ENCODE measurements around the gene KCNAB2.

DNA sequence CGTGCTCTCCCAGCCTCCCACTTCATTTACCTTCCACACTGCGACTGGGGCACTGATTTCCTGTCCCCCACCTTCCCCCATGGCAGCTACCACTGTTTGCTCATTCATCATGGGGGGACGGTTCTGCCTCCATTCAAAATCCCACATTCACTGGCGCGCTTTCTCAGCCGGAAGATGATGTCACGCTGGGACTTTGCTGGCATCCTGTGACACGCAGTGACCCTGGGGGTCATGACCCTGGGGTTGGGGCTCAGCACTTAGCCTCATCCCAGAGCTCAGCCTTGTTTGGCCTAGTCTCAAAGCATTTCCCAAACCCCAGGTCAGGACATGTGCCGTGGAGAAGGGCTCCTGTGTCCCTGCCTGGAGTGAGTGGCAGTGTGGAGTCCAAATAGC, 582 bp upstream of the KCNAB2 start:
- no peak for TF ChIP-seq ZNF274 (IDR thresholded peaks at IDR 0.05; ENCODE audit: low read depth, low read length)
- no peak for TF ChIP-seq YY1 (IDR thresholded peaks at IDR 0.05; ENCODE audit: insufficient read depth, insufficient read length)
- no peak for TF ChIP-seq SUZ12 (IDR thresholded peaks at IDR 0.05; ENCODE audit: extremely low read depth, insufficient read depth, insufficient read length)
